Bone marrow (tissue), 2 donors: ENCODE results near the gene SCOC.
"Not testable (repeated sequence)": the region's sequence is repeated elsewhere in the genome, so short reads cannot be mapped to it uniquely, and the experiment has no call there.

ENCODE experiments used
- DNase-seq, 2 donors: peaks; one replicate each; lab custom pipeline; 2025; lab: John Stamatoyannopoulos, UW

Gene SCOC

DNA sequence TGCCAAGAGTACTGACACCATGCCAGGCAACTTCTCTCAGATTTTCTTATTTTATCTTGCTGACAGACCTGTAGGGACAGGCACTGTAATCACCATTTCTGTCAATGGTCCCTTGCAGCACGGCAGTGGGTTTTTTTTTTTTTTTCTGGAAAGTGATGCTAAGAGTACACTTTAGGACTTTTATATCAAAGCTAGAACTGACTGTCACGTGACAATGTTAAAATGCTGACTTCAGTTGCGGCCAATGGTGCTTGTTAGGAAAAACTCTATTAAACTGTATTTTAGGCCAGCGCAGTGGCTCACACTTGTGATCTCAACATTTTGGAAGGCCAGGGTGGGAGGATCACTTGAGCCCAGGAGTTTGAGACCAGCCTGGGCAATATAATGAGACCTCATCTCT, 12.3 kb upstream of the SCOC start:
- no peak for DNase-seq

DNA sequence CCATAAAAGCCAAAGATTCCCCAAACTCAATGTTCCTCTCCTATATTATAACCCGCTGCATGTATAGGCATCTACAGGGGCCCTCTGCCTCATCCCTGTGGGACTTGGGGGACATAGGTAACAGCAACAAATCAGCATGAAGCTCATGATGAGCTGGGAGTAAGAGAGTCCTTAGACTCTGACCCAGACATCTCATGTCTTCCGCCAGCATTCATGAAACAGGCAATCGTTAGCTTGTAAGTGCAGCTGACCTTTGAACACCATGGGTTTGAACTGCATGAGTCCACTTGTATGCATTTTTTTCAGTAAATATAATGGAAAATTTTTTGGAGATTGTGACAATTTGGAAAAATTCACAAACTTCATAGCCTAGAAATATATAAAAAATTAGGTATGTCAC, 10.4 kb upstream of the SCOC start:
- no peak for DNase-seq

DNA sequence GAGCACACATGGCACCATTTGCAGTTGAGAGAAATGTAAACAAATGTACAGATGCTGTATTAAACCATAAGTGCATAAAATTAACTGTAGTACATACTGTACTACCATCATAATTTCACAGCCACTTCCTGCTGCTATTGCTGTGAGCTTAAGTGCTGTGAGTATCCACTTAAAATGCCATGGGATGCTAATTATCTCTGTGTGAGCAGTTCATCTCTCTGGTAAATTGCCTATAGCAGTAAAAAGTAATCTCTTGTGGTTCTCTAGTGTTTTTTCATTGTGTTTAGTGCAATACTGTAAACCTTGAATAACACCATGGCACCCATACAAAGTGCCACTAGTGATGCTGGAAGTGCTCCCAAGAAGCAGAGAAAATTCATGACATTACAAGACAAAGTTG, 9.9 kb upstream of the SCOC start:
- DNase-seq = no peak

DNA sequence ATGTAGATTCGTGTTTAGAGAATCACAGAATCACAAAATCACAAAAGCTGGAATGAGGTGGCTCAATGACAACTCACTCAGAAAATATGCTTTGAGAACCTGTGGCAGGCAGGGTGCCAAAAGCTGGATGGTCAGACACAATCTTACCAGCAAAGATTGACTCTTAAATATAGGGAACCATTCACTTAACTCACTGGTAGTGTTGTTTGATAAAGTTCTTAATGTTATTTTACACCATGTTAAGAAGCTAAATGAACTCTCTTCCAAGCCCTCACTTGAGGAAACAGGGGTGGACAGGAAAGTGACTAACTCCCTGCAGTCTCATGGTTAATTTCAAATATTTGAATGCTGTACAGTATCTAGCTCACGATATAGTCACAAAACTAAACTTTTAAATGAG, 5.7 kb upstream of the SCOC start:
- no peak for DNase-seq

DNA sequence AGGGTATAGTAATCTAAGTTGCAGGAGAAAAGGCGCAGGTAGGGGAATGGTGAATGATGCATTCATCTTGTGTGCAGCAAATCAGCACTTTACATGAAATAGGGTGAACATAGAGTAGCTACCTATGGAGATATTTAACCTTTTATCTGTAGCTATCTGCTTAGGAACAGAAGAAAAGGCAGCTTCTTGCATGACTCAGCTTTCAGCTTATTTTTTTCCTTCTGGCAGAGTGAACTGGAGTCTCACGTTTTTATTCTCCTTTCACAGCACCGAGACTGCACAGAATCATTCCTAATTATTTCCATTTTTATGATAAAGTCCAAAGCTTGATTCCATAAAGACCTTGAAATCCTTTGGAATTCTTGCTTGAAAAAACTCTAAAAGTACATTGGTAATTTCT, 4.8 kb upstream of the SCOC start:
- no peak for DNase-seq

DNA sequence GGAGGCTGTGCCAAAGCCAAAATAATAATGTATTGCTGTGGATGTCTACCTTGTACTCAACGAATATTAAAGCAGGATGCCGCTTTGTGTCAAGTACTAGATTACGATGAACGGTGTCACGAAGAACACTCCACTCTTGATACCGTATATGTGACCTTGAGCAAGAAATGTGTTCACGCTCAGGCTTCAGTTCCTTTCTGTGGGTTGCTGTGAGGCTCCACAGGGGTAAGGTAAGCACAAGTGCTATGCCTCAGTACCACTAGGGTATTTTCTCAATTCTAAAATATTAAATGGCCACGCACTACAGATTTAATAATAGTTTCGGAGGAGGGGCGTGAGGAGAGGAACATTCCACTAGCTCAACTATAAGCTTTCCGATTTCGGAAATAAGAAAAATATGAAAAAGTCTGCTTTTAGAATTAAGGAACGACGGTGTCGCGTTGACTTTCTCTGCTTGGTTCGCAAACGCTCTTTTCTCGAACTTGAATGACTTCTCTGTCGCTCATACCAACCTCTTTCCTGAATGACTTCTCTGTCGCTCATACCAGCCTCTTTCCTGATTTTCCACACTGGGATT, 607 bp upstream of the SCOC start:
- peak in 1 of 2 donors; percentile 33 for DNase-seq

DNA sequence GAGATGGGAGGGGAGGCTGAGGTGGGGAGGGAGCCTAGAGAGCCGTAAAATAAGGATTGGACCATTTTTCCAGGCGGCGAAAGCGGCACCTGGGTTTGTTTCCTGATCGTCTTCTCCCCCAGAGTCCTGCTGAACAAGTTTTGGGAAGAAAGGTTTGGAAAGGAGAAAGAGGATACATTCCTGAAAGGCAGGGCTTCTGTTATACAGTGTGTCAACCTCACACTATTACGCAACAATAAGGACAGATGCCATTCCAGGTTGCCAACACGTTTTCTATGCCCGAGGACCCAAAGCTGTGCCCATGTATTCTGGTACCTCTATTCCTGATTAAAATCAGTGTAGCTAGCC, 658 bp downstream of the SCOC start:
- DNase-seq = no peak

DNA sequence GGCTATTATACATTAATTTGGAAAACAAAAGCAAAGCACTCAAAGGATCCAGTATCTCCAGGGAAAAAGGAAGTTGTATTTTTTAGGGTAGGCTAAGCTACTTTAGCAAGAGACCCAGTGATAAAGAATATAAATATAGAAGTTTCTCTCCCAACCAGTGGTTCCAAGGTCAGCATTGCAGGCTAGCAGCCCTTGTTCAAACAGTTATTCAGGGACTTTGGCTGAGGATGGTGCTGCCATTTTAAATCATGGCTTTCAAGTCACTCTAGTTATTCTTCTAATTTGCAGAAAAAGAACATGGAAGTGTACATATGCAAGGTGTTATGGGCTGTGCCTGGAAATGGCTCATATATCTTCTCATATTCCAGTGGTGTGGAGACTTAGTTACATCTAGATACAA, 9.3 kb downstream of the SCOC start:
- DNase-seq = no peak

DNA sequence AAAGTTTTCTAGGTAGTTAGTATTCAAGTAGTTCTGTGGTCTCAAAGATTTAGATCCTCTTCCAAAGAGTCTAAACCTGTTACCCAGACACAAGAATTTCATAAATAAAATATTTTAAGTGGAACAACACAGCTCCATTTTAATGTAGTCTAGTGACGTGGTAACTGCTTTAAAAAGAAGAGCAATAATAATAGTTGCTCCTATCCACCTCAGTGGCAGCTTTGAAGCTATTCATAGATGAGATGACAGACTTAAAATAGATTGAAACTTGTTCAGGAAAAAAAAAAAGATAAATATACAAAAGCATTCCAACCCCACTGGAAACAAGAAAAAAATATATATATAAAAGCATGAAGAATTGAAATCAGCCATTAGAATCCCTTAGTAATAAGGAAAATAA, 14.6 kb downstream of the SCOC start:
- DNase-seq = no peak

DNA sequence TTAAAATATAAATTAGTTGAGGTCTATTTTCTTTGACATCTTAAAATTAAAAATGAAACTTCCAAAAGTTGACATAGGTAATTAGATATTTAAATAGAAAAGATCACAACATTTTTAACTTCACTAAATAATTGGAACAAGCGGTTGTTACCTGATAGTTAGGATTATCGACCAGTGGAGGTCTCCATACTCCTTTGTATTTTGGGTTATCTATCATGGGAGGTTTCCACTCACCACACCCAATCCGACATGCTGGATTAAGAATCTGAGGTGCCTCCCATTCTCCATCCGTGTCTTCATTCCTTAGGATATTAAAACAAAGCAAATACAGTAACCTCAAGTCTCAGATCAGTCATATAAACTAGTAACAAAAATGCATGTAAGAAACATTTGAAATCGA, 22.2 kb downstream of the SCOC start:
- DNase-seq = no peak

DNA sequence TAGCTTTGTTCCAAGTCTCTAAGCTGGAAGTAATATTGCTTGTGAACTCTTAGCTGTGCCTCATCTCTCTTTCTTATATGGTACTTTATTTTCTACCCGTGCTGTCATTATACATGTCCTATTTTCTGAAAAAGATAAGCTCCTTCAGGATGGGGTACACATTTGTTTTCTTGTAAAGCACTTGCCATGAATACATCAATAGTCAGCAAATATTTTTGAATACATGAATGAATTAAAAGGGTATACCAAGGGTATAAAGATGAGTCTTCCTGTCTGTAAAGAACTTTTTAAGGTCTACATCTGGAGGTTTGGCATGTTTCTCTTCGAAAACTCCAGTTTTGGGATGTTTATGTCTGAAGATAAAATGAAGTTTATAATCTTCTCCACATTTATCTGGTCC, 26.7 kb downstream of the SCOC start:
- DNase-seq = no peak

DNA sequence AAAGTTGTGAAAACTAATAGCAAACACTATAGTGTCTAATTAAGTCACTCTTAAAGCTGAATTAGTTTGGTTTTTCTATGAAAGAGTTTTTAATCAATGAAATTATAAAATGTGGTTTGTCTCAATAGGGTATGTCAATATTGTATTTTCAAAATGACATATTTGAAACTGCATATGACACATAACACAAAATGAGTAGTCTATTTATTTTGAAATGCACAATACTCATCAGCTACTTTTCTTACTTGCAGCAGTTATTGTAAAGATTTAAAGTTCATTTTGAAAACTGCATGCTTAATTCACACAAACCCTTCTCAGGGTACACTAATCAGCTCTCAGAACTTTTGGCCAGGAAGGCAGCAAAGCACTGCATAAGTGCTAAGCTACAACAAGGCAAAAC, 32.8 kb downstream of the SCOC start:
- no peak for DNase-seq

DNA sequence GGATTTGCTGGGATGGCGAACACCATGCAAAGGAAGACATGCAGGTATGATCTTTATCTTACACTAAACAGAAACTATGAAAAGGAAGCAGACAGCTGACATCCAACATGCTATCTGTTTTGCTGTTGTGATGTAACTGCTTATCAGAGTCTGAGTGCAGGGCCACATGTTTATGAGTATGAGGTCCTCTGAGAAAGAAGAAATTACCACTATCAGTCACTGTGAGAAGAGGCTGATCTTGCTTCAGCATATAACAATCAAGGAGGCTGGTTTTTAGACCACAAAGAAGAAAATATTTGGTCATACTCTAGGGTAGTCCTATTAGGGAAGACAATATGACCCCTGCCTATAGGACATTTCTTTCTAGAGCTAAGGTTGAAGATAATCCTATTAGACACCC, 35.5 kb downstream of the SCOC start:
- DNase-seq = no peak

DNA sequence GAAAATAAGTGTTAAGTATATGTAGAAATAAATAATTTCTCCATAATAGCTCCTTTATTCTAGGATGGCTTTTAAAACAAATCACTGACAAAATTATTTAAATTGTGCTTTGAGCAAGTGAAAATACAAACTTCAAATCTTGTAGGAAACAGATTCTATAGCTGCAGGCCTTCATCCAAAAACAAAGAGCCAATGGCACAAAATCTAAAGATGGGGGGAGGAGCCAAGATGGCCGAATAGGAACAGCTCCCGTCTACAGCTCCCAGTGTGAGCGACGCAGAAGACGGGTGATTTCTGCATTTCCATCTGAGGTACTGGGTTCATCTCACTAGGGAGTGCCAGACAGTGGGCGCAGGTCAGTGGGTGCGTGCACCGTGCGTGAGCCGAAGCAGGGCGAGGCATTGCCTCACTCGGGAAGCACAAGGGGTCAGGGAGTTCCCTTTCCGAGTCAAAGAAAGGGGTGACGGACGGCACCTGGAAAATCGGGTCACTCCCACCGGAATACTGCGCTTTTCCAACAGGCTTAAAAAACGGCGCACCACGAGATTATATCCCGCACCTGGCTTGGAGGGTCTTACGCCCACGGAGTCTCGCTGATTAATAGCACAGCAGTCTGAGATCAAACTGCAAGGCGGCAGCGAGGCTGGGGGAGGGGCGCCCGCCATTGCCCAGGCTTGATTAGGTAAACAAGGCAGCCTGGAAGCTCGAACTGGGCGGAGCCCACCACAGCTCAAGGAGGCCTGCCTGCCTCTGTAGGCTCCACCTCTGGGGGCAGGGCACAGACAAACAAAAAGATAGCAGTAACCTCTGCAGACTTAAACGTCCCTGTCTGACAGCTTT, 39.9 kb downstream of the SCOC start:
- DNase-seq = not testable (repeated sequence)

DNA sequence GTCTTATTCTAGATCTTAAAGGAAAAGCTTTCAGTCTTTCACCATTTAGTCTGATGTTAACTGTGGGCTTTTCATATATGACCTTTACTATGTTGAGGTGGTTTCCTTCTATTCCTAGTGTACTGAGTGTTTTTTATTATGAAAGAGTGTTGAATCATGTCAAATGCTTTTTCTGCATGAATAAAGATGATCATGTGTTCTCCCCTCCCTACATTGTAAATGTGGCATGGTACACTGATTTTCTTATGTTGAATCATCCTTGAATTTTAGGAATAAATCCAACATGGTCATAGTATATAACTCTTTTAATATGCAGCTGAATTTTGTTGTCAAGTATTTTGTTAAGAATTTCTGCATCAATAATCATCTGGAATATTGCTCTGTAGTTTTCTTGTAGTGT, 49.7 kb downstream of the SCOC start:
- no peak for DNase-seq

DNA sequence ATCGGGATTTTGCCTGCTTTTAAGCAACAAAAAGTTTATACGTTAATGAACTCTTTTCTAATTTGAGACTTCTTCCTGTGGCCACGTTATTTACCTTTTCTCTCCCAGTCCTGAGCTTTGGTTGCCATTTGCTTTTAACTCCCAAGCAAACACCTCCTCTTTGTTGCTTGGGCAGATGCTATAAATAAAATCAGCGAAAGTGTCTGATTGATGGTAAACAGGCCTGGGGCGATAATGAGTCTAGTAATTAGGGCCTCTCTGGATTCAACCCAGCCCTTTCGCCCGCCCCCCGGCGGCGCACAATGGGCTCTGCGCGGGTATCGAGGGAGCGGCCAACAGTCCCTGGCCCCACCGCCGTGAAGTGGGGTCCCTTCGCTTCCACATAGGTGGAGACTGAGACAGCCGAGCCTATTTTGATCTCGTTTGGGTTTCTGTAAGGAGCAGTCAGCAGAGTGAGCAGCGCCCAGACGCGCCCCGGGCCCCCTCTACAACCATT, 53.2 kb downstream of the SCOC start:
- DNase-seq = peak; percentile 3 to 41

DNA sequence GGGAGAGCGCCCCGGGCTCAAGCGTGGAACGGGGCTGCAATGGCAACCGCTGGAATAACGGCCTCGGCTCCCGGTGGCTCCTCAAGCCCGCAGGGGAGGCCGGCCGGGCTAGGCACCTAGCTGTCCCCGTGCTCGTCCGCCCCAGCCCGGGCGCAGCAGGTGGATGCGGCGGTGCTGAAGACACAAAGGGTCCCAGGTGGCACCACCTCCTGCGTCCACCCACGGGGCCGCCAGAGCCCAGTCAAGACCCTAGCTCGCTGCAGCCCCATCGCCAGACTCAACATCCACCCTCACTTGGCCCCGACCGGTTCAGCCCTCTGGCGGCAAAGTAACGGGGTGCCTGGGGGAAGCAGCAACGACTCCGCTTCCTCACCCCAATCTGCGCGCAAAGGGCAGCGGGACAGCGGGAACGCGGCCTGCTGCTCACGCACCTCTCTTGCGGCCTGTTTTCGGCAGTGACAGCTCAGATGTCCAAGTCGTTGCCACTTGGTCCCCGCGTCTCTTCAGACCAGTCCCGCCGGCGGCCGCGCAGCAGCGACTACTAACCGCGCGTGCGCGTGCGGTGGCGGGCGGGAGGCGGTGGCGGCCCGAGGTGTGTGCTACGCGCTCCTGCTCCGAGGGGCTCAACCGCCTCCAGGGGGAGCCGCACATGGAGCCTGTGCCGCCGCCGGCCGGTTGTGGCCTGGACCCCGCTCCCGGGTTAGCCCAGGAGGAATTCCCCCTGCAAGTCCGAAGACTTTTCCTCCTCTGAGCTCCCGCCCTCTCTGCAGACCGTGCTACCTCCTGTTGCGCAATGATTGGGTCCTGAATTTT, 53.9 kb downstream of the SCOC start, which contains the start of gene CLGN:
TSS of gene CLGN (minus strand) at position 543 of the 813 bp plus-strand sequence. CDS start 14,570 bp downstream, outside the sequence.
- DNase-seq = peak; percentile 55 to 74

DNA sequence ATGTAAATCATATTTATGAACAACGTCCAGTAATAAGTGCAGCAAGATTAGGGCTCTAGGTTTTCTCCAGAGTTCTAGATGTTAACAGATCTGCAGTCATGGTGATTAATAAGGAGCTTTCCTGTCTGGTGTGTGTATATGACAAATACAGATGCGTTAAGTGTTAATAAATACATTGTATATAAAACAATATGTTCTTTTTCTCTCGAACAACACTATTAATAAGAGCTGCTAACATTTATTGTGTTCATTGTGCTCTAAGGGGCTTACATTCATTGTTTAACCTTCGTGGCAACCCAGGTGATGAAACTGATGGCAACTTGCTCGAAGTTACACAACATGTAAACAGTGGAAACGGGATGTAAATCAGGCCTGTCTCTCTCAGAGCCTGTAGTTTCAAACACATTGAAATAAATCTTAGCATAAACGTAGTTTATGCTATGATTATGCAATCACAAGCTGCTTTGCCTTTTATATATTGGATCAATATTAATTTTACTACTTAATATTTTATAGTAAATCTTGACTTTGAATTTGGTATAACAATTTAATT, 54.5 kb downstream of the SCOC start:
- DNase-seq = no peak
